HG03520 (cell line): ENCODE results near the gene ZNRF1.

Source experiments
- ATAC-seq: cut with Tn5 transposase; IDR thresholded peaks from one replicate; pipeline ENCODE4 v1.9.1; 2021; ENCODE audit warnings: mild to moderate bottlenecking, moderate library complexity; ENCODE audit not compliant: unreplicated experiment

Gene ZNRF1

GRCh38 chr16:75058806-75059205 is 60.0 kb downstream of the ZNRF1 start:
- no peak for ATAC-seq

- no peak for ATAC-seq
Measured at GRCh38 chr16:75059411-75059810, 60.6 kb downstream of the ZNRF1 start.

GRCh38 chr16:75060723-75061122 is 61.9 kb downstream of the ZNRF1 start:
- no peak for ATAC-seq

GRCh38 chr16:75061669-75062068 is 62.8 kb downstream of the ZNRF1 start:
- ATAC-seq, result no peak

- ATAC-seq, result no peak
Measured at GRCh38 chr16:75062135-75062975, 63.5 kb downstream of the ZNRF1 start.

GRCh38 chr16:75062976-75063346 is 64.1 kb downstream of the ZNRF1 start:
- ATAC-seq, result no peak

- ATAC-seq, result no peak
Measured at GRCh38 chr16:75063549-75064088, 64.8 kb downstream of the ZNRF1 start.

GRCh38 chr16:75064403-75065148 is 65.8 kb downstream of the ZNRF1 start:
- ATAC-seq, result no peak

GRCh38 chr16:75065149-75065505 is 66.3 kb downstream of the ZNRF1 start:
- ATAC-seq, result no peak

GRCh38 chr16:75065521-75066149 is 66.8 kb downstream of the ZNRF1 start:
- no peak for ATAC-seq

GRCh38 chr16:75066861-75067447 is 68.1 kb downstream of the ZNRF1 start:
- ATAC-seq, result no peak

- no peak for ATAC-seq
Measured at GRCh38 chr16:75068085-75069031, 69.5 kb downstream of the ZNRF1 start.

- ATAC-seq, result no peak
Measured at GRCh38 chr16:75070012-75070841, 71.4 kb downstream of the ZNRF1 start.

GRCh38 chr16:75071621-75072020 is 72.8 kb downstream of the ZNRF1 start:
- ATAC-seq, result no peak

GRCh38 chr16:75072239-75072947 is 73.6 kb downstream of the ZNRF1 start:
- ATAC-seq, result no peak

- no peak for ATAC-seq
Measured at GRCh38 chr16:75073545-75074303, 74.9 kb downstream of the ZNRF1 start.

GRCh38 chr16:75074304-75074793 is 75.5 kb downstream of the ZNRF1 start:
- ATAC-seq, result no peak
